IMR-90 (cell line): ENCODE measurements around the gene SPATA2.

Experiments used
- MAZ ChIP-seq: IDR thresholded peaks from 2 replicates; pipeline ENCODE4 v1.6.1; 2012; ENCODE audit warnings: low read depth, mild to moderate bottlenecking, low read length, improper control_type of control experiment, moderate library complexity, borderline replicate concordance
- USF2 ChIP-seq: fragments of 150-350 bp; IDR thresholded peaks from 2 replicates; pipeline ENCODE4 v1.6.1; 2017; ENCODE audit warnings: mild to moderate bottlenecking, antibody characterized with exemption, low read length, low read depth

GRCh38 chr20:49906615-49907154 is 8.6 kb downstream of the SPATA2 start:
- no peak for TF ChIP-seq USF2
- TF ChIP-seq MAZ: no peak
